ENCODE data around the gene RGS11.
"Not testable (repeated sequence)": the region's sequence is repeated elsewhere in the genome, so short reads cannot be mapped to it uniquely, and the experiment has no call there.

Gene RGS11

GRCh38 chr16:261031-261691 lies 14.6 kb downstream of the RGS11 start:
- no peak for FAIRE-seq

GRCh38 chr16:260326-260725 lies 15.4 kb downstream of the RGS11 start:
- FAIRE-seq = no peak

- FAIRE-seq = no peak
Observed at GRCh38 chr16:259814-260253, 15.9 kb downstream of the RGS11 start.

- FAIRE-seq = no peak
Observed at GRCh38 chr16:259226-259625, 16.5 kb downstream of the RGS11 start.

- not testable (repeated sequence) for FAIRE-seq
Observed at GRCh38 chr16:258091-258490, 17.7 kb downstream of the RGS11 start.

GRCh38 chr16:255183-255582 lies 20.6 kb downstream of the RGS11 start:
- FAIRE-seq = no peak

GRCh38 chr16:254461-254860 lies 21.3 kb downstream of the RGS11 start:
- FAIRE-seq = no peak

GRCh38 chr16:253833-254232 lies 21.9 kb downstream of the RGS11 start:
- no peak for FAIRE-seq

GRCh38 chr16:252366-253337 lies 23.1 kb downstream of the RGS11 start:
- FAIRE-seq = no peak

GRCh38 chr16:249431-249830 lies 26.3 kb downstream of the RGS11 start:
- FAIRE-seq = no peak

GRCh38 chr16:247027-247426 lies 28.7 kb downstream of the RGS11 start:
- no peak for FAIRE-seq

GRCh38 chr16:245105-245504 lies 30.6 kb downstream of the RGS11 start:
- no peak for FAIRE-seq

GRCh38 chr16:243348-243747 lies 32.4 kb downstream of the RGS11 start:
- FAIRE-seq = no peak

- no peak for FAIRE-seq
Observed at GRCh38 chr16:242281-242680, 33.5 kb downstream of the RGS11 start.

GRCh38 chr16:240559-240958 lies 35.2 kb downstream of the RGS11 start:
- FAIRE-seq = no peak

- FAIRE-seq = no peak
Observed at GRCh38 chr16:239948-240277, 35.8 kb downstream of the RGS11 start.

- FAIRE-seq = no peak
Observed at GRCh38 chr16:234468-235305, 41.1 kb downstream of the RGS11 start, which contains the start of gene FAM234A. TSS of gene FAM234A (plus strand) at chr16:234821. CDS start at chr16:254414, 19,593 bp downstream.

- no peak for FAIRE-seq
Observed at GRCh38 chr16:230949-231348, 44.8 kb downstream of the RGS11 start.

- not testable (repeated sequence) for FAIRE-seq
Observed at GRCh38 chr16:230351-230750, 45.4 kb downstream of the RGS11 start.

GRCh38 chr16:229731-230281 lies 45.9 kb downstream of the RGS11 start:
- FAIRE-seq = no peak

- FAIRE-seq = no peak
Observed at GRCh38 chr16:228852-229730, 46.7 kb downstream of the RGS11 start, which contains the start of gene LUC7L. TSS of gene LUC7L (minus strand) at chr16:229449. CDS start at chr16:229339, 110 bp downstream.
